Right lobe of liver (tissue), 6 donors: ENCODE results near the gene UBE2S. TPM values are rescaled to one million over a fixed set of nuclear protein-coding genes. Genes with fewer than 3 reads are reported as not detected.

Experiments
- ATAC-seq, 4 donors: fragments of 200-7000 bp; cut with Tn5 transposase; one replicate each; pipeline ENCODE4 v1.9.1; 2020; ENCODE audit warnings: mild to moderate bottlenecking in 4 of 4, moderate library complexity in 4 of 4
- DNase-seq, 3 donors: peaks; one replicate each; pipeline ENCODE4 v3.0.0-alpha.2; 2020
- H3K27ac ChIP-seq, 3 donors: fragments of 200-600 bp; one replicate each; pipeline ENCODE4 v1.8.0; 2022
- H3K27me3 ChIP-seq, 2 donors: fragments of 200-600 bp; one replicate each; pipeline ENCODE4 v1.8.0; 2022
- H3K36me3 ChIP-seq, 4 donors: fragments of 200-600 bp; sonication (generic) in 1 of 4; one replicate each; pipeline versions ENCODE4 v1.5.1 to v1.8.0; 2017 to 2022; ENCODE audit warnings: control low read depth in 1 of 4
- H3K4me1 ChIP-seq, 4 donors: fragments of 200-600 bp; sonication (generic) in 1 of 4; one replicate each; pipeline versions ENCODE4 v1.5.1 to v1.8.0; 2017 to 2022; ENCODE audit warnings: control low read depth in 1 of 4
- H3K4me3 ChIP-seq, 3 donors: fragments of 200-600 bp; one replicate each; pipeline ENCODE4 v1.8.0; 2022
- H3K9me3 ChIP-seq, 4 donors: fragments of 200-600 bp; sonication (generic) in 1 of 4; one replicate each; pipeline versions ENCODE4 v1.5.1 to v1.8.0; 2017 to 2022; ENCODE audit warnings: control low read depth in 1 of 4
- POLR2A ChIP-seq: fragments of 450-650 bp; IDR thresholded peaks from one replicate; pipeline ENCODE4 v1.6.1; 2017; ENCODE audit warnings: antibody characterized with exemption, mild to moderate bottlenecking
- WGBS: methylation state at CpG from one replicate; pipeline ENCODE4 v1.1.6; 2018; ENCODE audit warnings: low coverage, low lambda C conversion rate; ENCODE audit not compliant: insufficient coverage; ENCODE audit errors: missing lambda C conversion rate; 5-methylcytosine and 5-hydroxymethylcytosine counted together
- intact Hi-C, 2 donors: fragments of 100-400 bp; cut with DNase I; formaldehyde crosslinking; loops; one replicate each; pipeline versions ENCODE4 v1.11.2 to v1.14.1; 2022
- total RNA-seq, 6 experiments: library from RNA; depleted of rRNA in 2 of 6; stranded (reverse); fragments of >200 nt in 2 of 6; fragmentation: NEBNext Ultra II Directional in 3 of 6; extraction: Animal tissue kit (Norgen Biotek cat#: 25700) in 3 of 6; gene quantifications; one replicate each; pipeline versions ENCODE4 v1.1.0 to v1.2.4, GENCODE V29; 2016 to 2023
- TF ChIP-seq, protein P1 (sequence below), 4 donors: fragments of 200-600 bp in 3 of 4; fragments of 450-650 bp in 1 of 4; IDR thresholded peaks; one replicate each; pipeline versions ENCODE4 v1.5.1 to v1.8.0; 2016 to 2022; ENCODE audit warnings: antibody characterized with exemption in 4 of 4, mild to moderate bottlenecking in 2 of 4
- donor health status: DM: no; HTN: yes; CAD: no.
- donor health status: DM: no; HTN: no; CAD: no.
- donor health status: DM: no; HTN: no; CAD: no.
- donor health status: DM: no; HTN: yes; CAD: no.
- donor health status: DM: no; HTN: yes; CAD: no.

UBE2S gene
- total RNA-seq, 6 experiments from 2014 or later: 4.3 to 16.4 (median 9.1) TPM

DNA sequence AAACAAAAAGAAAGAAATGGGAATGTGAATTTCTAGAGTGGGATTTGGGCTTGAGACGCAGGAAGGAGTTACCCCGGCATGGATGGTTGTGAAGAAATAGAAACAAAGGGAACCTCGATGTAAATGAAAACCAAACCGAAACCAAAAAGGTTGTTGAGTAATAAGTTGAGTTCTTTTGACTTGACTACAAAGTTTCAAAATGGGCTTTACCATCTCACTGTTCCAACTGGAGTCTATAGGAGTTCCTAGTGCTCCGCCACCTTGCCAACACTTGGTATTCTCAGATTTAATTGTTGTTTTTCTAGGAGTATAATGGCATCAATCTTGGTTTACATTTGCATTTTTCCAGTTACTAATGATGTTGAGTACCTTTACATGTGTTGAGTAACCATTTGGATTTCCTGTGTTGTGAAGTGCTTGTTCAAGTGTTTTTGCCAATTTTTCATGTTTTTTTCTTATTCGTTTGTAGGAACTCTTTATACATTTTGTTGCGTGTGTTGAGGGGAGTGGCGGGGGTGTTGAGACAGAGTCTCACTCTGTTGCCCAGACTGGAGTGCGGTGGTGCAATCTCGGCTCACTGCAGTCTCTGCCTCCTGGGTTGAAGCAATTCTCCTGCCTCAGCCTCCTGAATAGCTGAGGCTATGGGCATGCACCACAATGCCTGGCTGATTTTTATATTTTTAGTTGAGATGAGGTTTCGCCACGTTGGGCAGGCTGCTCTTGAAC lies 9.2 kb downstream of the UBE2S start:
- DNase-seq (no peak), ATAC-seq (no peak)
- Histone ChIP-seq H3K9me3 (no peaks in the 10 kb centered on the region), H3K27ac (no peak overlapping the region), H3K36me3 (peaks cover 0 to 10% (median 2%) of the 10 kb centered on the region in 4 donors), H3K4me1 (no peaks in the 10 kb centered on the region), H3K27me3 (no peaks in the 10 kb centered on the region), H3K4me3 (no peak overlapping the region)
- WGBS: 67% methylated on average over 9 of the region's 12 CpGs
- TF ChIP-seq, protein P1, sequence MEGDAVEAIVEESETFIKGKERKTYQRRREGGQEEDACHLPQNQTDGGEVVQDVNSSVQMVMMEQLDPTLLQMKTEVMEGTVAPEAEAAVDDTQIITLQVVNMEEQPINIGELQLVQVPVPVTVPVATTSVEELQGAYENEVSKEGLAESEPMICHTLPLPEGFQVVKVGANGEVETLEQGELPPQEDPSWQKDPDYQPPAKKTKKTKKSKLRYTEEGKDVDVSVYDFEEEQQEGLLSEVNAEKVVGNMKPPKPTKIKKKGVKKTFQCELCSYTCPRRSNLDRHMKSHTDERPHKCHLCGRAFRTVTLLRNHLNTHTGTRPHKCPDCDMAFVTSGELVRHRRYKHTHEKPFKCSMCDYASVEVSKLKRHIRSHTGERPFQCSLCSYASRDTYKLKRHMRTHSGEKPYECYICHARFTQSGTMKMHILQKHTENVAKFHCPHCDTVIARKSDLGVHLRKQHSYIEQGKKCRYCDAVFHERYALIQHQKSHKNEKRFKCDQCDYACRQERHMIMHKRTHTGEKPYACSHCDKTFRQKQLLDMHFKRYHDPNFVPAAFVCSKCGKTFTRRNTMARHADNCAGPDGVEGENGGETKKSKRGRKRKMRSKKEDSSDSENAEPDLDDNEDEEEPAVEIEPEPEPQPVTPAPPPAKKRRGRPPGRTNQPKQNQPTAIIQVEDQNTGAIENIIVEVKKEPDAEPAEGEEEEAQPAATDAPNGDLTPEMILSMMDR (IDR thresholded peaks at IDR 0.05): no peak
- TF ChIP-seq POLR2A: no peak
- intact Hi-C loops: no loop called here

DNA sequence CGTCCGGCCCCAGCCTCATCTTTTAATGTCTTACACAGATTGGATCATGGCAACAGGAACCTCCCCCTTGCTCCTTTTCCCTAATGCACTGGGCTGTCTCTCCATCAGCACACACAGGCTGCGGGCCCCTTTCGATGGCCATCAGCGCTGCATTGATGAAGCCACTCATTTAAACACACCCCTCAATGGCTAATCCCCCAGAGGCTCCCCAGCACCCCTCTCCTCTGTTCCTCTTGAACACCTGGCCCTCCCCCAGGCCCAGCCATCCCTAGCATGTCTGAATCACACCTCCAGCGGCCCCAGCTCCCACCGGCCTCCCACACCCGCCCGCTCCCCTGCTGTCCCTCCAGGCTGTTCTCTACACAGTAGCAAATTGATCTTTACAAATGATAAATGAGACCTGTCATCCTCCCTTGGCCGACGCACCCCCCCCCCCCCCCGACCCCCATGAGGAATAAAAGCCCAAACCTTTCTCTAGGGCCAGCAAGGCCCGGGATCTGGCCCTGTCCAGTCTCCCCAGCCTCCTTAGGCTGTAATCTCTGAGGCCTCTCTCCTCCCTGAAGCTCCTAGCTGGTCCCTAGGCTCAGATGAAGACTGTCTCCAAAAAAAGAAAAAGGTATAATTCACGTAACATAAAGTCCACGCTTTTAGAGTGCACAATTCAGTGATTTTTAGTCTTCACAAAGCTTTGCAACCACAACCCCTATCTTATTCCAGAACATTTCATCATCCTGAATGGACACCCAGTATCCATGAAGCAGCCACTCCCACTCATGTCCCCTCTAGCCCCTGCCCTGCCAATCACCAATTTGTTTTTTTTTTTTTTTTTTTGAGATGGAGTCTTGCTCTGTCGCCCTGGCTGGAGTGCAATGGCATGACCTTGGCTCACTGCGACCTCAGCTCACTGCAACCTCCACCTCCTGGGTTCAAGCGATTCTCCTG lies 14.5 kb downstream of the UBE2S start:
- peaks cover 0 to 13% (median 4%) of the 10 kb centered on the region in 4 donors for H3K36me3 ChIP-seq
- no peaks in the 10 kb centered on the region for H3K9me3 ChIP-seq
- H3K4me1 ChIP-seq: peaks cover 0 to 5% (median under 1%) of the 10 kb centered on the region in 4 donors
- no peaks in the 10 kb centered on the region for H3K27me3 ChIP-seq
- no peak for DNase-seq
- H3K27ac ChIP-seq: no peak overlapping the region
- TF ChIP-seq, protein P1 (IDR thresholded peaks at IDR 0.05): no peak
- TF ChIP-seq POLR2A: no peak
- ATAC-seq: no peak
- WGBS: 85% methylated on average over 16 of the region's 18 CpGs
- H3K4me3 ChIP-seq: no peak overlapping the region
- intact Hi-C loops: no loop called here

- no peak for TF ChIP-seq POLR2A
- TF ChIP-seq, protein P1 (IDR thresholded peaks at IDR 0.05): no peak
- Histone ChIP-seq H3K9me3 (no peaks in the 10 kb centered on the region), H3K27ac (no peak overlapping the region), H3K4me1 (peaks cover 0 to 15% (median 7%) of the 10 kb centered on the region in 4 donors), H3K27me3 (no peaks in the 10 kb centered on the region), H3K4me3 (no peak overlapping the region), H3K36me3 (peaks cover 0 to 24% (median 11%) of the 10 kb centered on the region in 4 donors)
- intact Hi-C loops: no loop called here
- ATAC-seq (peak in 1 of 4 donors; percentile 23), DNase-seq (no peak)
- WGBS: 78% methylated on average over 13 of the region's 18 CpGs
Measured at GRCh38 chr19:55391702-55392615, 15.6 kb downstream of the UBE2S start.

DNA sequence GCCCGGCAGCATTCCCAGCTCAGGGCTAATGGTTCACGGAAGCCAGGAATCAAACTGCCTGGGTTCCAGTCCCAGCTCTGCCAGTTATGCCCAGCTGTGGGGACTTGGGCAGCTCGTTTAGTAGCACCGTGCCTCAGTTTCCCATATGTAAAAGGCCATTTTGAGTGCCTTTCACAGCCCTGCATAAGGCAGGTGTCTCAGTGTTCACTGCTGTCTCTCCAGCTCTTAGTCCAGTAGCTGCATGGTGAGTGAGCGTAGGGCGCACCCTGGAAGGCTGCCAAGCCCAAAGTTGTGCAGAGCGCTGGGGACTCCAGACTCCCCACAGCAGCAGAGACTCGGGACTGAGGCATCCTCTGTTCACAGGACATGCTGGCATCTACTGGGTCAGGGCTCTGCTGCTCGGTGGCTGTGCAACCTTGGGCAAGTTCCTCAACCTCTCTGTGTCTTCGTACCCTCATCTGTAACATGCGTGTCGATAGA lies 16.4 kb downstream of the UBE2S start:
- Histone ChIP-seq H3K4me1 (peaks cover 0 to 22% (median 9%) of the 10 kb centered on the region in 4 donors), H3K9me3 (no peaks in the 10 kb centered on the region), H3K27ac (no peak overlapping the region), H3K27me3 (no peaks in the 10 kb centered on the region), H3K4me3 (no peak overlapping the region), H3K36me3 (peaks cover 0 to 28% (median 11%) of the 10 kb centered on the region in 4 donors)
- DNase-seq: no peak
- ATAC-seq: peak in 1 of 4 donors; percentile 5
- intact Hi-C loops: no loop called here
- 69% methylated on average over 5 of the region's 12 CpGs for WGBS
- no peak for TF ChIP-seq POLR2A
- TF ChIP-seq, protein P1 (IDR thresholded peaks at IDR 0.05): no peak
